Endodermal cell (in vitro differentiated cells): ENCODE results near the gene SSH2. TPM values are rescaled to one million over a fixed set of nuclear protein-coding genes. Genes with fewer than 3 reads are reported as not detected.

Source experiments
- DNase-seq: peaks from one replicate; pipeline ENCODE4 v3.0.0-alpha.2; 2017
- H3K27ac ChIP-seq: 2 replicates; pipeline ENCODE4 v1.5.1; 2013; ENCODE audit warnings: mild to moderate bottlenecking, low read depth, low read length, moderate library complexity
- H3K27me3 ChIP-seq: 2 replicates; pipeline ENCODE4 v1.6.1; 2013; ENCODE audit warnings: mild to moderate bottlenecking, low read length, moderate library complexity; ENCODE audit not compliant: insufficient read depth, control insufficient read depth, poor library complexity, severe bottlenecking
- H3K36me3 ChIP-seq: 2 replicates; pipeline ENCODE4 v1.7.0; 2013; ENCODE audit warnings: mild to moderate bottlenecking, low read length, moderate library complexity; ENCODE audit not compliant: control insufficient read depth, insufficient read depth
- H3K4me1 ChIP-seq: one replicate; pipeline ENCODE4 v1.7.0; 2013; ENCODE audit warnings: low read length; ENCODE audit not compliant: control insufficient read depth, insufficient read depth
- H3K4me3 ChIP-seq: 2 replicates; pipeline ENCODE4 v1.5.1; 2013; ENCODE audit warnings: mild to moderate bottlenecking, low read length, moderate library complexity
- H3K9ac ChIP-seq: 2 replicates; pipeline ENCODE4 v1.6.1; 2013; ENCODE audit warnings: mild to moderate bottlenecking, low read length, moderate library complexity; ENCODE audit not compliant: poor library complexity, severe bottlenecking; ENCODE audit errors: extremely low read depth
- H3K9me3 ChIP-seq: 2 replicates; pipeline ENCODE4 v1.6.1; 2013; ENCODE audit warnings: mild to moderate bottlenecking, low read length, moderate library complexity; ENCODE audit not compliant: control insufficient read depth
- H3K27ac Mint-ChIP-seq: 2 replicates; pipeline ENCODE4 v1.8.0; 2020; ENCODE audit warnings: mixed read lengths
- H3K27me3 Mint-ChIP-seq: 2 replicates; pipeline ENCODE4 v1.8.0; 2021; ENCODE audit warnings: mild to moderate bottlenecking, mixed read lengths; ENCODE audit not compliant: insufficient read depth
- H3K36me3 Mint-ChIP-seq: 2 replicates; pipeline ENCODE4 v1.8.0; 2020; ENCODE audit warnings: low read depth, mixed read lengths
- H3K4me1 Mint-ChIP-seq: 2 replicates; pipeline ENCODE4 v1.8.0; 2020; ENCODE audit warnings: mixed read lengths
- H3K4me3 Mint-ChIP-seq: 2 replicates; pipeline ENCODE4 v1.8.0; 2020; ENCODE audit warnings: mild to moderate bottlenecking, moderate library complexity, mixed read lengths
- H3K9me3 Mint-ChIP-seq: 2 replicates; pipeline ENCODE4 v1.8.0; 2020; ENCODE audit warnings: mild to moderate bottlenecking, mixed read lengths
- WGBS, 2 experiments: methylation state at CpG; one replicate each; pipeline versions ENCODE4 v1.1.5 to v1.1.7; 2013; ENCODE audit warnings: missing lambda C conversion rate in 2 of 2, mixed read lengths in 1 of 2; ENCODE audit not compliant: insufficient coverage in 1 of 2, insufficient read length in 1 of 2; 5-methylcytosine and 5-hydroxymethylcytosine counted together
- total RNA-seq, 2 donors: library from RNA; stranded (reverse); fragmentation: NEBNext Ultra II Directional in 1 of 2; extraction: Animal tissue kit (Norgen Biotek cat#: 25700) in 1 of 2; gene quantifications; 2 replicates in 1 of 2; 3 replicates in 1 of 2; pipeline ENCODE4 v1.2.1, GENCODE V29; 2021
- TF ChIP-seq, protein P1 (sequence below): fragments of 200-600 bp; sonication (generic); conservative IDR thresholded peaks from 2 replicates; pipeline ENCODE4 v1.5.0; 2021; ENCODE audit warnings: antibody characterized with exemption, mild to moderate bottlenecking

The SSH2 gene
- total RNA-seq, 2 donors from 2014 or later: 11.3 to 13.5 TPM

DNA sequence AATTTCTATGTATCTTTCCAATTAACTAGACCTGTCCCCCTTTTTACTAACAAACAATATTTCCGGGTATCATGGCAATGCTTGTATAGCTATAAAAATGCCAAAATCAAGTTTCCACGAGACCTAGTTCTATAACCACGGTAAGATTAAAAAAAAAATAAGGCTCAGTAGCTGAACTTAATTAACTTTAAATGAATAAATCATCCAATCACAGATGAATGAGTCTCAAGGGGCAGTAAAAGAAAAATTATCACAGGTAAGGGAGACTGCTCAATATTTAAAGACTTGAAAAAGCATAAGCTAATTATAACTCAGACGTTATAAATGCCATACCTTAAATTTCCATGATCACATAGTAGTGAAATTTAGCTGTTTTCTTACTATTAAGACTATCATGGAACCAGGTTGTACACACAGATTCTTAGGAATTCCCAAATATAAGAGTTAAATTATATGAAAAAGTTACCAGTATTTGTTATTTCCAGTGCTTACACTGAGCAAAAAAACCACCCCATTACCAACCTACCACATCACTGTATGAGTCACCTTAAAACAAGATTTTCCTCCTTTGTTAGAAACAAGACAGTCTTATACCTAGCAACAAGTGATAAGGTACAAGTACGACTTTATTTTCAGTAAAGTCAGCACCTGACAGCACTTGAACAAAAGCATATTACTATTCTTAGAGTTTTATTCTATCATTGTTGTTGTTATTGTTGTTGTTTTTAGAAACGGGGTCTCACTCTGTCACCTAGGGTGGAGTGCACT lies 20.6 kb downstream of the SSH2 start:
- no peak overlapping the region for H3K27ac Mint-ChIP-seq
- H3K36me3 Mint-ChIP-seq: peaks cover 13% of the 10 kb centered on the region

DNA sequence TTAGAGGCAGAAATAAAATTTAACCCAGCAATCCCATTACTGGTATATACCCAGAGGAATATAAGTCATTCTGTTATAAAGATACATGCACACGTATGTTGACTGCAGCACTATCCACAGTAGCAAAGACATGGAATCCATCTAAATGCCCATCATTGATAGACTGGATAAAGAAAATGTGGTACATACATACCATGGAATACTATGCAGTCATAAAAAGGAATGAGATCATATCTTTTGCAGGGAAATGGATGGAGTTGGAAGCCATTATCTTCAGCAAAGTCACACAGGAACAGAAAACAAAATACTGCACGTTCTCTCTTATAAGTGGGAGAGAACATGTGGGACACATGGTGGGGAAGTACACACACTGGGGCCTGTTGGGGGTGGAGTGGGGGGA lies 23.1 kb downstream of the SSH2 start:
- Histone ChIP-seq H3K27me3 (no peaks in the 10 kb centered on the region), H3K27ac (no peak overlapping the region), H3K9ac (no peak overlapping the region), H3K4me3 (no peak overlapping the region), H3K4me1 (no peaks in the 10 kb centered on the region), H3K9me3 (peaks cover 22% of the 10 kb centered on the region), H3K36me3 (no peaks in the 10 kb centered on the region)
- no peaks in the 10 kb centered on the region for H3K27me3 Mint-ChIP-seq
- no peak for DNase-seq
- 97% methylated on average over 2 of the region's 2 CpGs; no CpG with 5 or more reads in 1 of the 2 experiments for WGBS, 2 experiments
- peaks cover 27% of the 10 kb centered on the region for H3K9me3 Mint-ChIP-seq
- no peaks in the 10 kb centered on the region for H3K4me1 Mint-ChIP-seq
- peaks cover 13% of the 10 kb centered on the region for H3K36me3 Mint-ChIP-seq
- H3K27ac Mint-ChIP-seq: no peak overlapping the region
- TF ChIP-seq, protein P1, sequence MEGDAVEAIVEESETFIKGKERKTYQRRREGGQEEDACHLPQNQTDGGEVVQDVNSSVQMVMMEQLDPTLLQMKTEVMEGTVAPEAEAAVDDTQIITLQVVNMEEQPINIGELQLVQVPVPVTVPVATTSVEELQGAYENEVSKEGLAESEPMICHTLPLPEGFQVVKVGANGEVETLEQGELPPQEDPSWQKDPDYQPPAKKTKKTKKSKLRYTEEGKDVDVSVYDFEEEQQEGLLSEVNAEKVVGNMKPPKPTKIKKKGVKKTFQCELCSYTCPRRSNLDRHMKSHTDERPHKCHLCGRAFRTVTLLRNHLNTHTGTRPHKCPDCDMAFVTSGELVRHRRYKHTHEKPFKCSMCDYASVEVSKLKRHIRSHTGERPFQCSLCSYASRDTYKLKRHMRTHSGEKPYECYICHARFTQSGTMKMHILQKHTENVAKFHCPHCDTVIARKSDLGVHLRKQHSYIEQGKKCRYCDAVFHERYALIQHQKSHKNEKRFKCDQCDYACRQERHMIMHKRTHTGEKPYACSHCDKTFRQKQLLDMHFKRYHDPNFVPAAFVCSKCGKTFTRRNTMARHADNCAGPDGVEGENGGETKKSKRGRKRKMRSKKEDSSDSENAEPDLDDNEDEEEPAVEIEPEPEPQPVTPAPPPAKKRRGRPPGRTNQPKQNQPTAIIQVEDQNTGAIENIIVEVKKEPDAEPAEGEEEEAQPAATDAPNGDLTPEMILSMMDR: no peak
- no peak overlapping the region for H3K4me3 Mint-ChIP-seq

More for the DNA sequence above, 20.6 kb downstream of the SSH2 start:
- Histone ChIP-seq H3K4me3 (no peak overlapping the region), H3K9me3 (peaks cover 22% of the 10 kb centered on the region), H3K27ac (no peak overlapping the region), H3K27me3 (no peaks in the 10 kb centered on the region), H3K9ac (no peak overlapping the region), H3K4me1 (no peaks in the 10 kb centered on the region), H3K36me3 (no peaks in the 10 kb centered on the region)
- H3K4me3 Mint-ChIP-seq: no peak overlapping the region
- 90 to 97% methylated on average over 2 to 6 of the region's 6 CpGs for WGBS, 2 experiments
- H3K9me3 Mint-ChIP-seq: peaks cover 25% of the 10 kb centered on the region
- H3K27me3 Mint-ChIP-seq: no peaks in the 10 kb centered on the region
- TF ChIP-seq, protein P1: no peak
- no peak for DNase-seq
- no peaks in the 10 kb centered on the region for H3K4me1 Mint-ChIP-seq

DNA sequence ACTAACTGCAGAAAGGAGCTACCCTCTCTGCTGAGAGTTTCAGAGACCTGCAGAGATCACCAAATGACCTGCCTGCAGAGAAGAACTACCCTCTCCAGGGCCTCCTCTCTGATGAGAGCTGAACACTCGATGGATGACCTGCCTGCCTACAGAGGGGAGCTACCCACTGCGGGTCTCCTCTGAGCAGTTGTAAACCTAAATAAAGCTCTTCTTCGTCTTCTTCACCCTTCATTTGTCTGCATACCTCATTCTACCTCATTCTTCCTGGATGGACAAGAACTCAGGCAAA lies 24.2 kb downstream of the SSH2 start:
- 92 to 97% methylated on average over 2 to 3 of the region's 3 CpGs for WGBS, 2 experiments
- Histone ChIP-seq H3K27ac (no peak overlapping the region), H3K27me3 (no peaks in the 10 kb centered on the region), H3K9me3 (peaks cover 22% of the 10 kb centered on the region), H3K4me1 (no peaks in the 10 kb centered on the region), H3K4me3 (no peak overlapping the region), H3K9ac (no peak overlapping the region), H3K36me3 (no peaks in the 10 kb centered on the region)
- H3K27ac Mint-ChIP-seq: no peak overlapping the region
- peaks cover 13% of the 10 kb centered on the region for H3K36me3 Mint-ChIP-seq
- H3K4me3 Mint-ChIP-seq: no peak overlapping the region
- no peaks in the 10 kb centered on the region for H3K27me3 Mint-ChIP-seq
- TF ChIP-seq, protein P1: no peak
- peaks cover 27% of the 10 kb centered on the region for H3K9me3 Mint-ChIP-seq
- no peaks in the 10 kb centered on the region for H3K4me1 Mint-ChIP-seq
- no peak for DNase-seq
